Astrocyte of the hippocampus (primary cell): ENCODE measurements around the gene PRSS53.

Experiments used
- DNase-seq: peaks from one replicate; pipeline ENCODE4 v3.0.0; 2011; ENCODE audit warnings: low read depth, low spot score

PRSS53 gene

DNA sequence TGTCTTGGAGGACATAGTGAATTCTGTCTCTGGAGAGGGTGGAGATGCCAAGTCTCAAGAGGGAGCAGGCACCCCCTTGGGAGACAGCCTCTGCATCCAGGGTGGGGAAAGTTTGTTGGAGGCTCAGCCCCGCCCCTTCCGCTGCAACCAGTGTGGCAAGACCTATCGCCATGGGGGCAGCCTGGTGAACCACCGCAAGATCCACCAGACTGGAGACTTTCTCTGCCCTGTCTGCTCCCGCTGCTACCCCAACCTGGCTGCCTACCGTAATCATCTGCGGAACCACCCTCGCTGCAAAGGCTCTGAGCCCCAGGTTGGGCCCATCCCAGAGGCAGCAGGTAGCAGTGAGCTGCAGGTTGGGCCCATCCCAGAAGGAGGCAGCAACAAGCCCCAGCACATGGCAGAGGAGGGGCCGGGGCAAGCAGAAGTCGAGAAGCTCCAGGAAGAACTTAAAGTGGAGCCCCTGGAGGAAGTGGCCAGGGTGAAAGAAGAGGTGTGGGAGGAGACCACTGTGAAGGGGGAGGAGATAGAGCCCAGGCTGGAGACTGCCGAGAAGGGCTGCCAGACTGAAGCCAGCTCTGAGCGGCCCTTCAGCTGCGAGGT lies 9.3 kb downstream of the PRSS53 start:
- DNase-seq: no peak

DNA sequence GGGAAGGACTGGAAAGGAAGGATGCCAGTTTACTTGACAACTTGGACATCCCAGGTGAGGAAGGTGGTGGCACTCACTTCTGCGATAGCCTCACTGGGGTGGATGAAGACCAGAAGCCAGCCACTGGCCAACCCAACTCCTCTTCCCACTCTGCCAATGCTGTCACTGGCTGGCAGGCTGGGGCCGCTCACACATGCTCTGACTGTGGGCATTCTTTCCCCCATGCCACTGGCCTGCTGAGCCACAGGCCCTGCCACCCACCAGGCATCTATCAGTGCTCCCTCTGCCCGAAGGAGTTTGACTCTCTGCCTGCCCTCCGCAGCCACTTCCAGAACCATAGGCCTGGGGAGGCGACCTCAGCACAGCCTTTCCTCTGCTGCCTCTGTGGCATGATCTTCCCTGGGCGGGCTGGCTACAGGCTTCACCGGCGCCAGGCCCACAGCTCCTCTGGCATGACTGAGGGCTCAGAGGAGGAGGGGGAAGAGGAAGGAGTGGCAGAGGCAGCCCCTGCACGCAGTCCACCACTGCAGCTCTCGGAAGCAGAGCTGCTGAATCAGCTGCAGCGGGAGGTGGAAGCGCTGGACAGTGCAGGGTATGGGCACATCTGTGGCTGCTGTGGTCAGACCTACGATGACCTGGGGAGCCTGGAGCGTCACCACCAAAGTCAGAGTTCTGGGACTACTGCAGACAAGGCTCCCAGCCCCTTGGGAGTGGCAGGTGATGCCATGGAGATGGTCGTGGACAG lies 10.0 kb downstream of the PRSS53 start:
- no peak for DNase-seq

DNA sequence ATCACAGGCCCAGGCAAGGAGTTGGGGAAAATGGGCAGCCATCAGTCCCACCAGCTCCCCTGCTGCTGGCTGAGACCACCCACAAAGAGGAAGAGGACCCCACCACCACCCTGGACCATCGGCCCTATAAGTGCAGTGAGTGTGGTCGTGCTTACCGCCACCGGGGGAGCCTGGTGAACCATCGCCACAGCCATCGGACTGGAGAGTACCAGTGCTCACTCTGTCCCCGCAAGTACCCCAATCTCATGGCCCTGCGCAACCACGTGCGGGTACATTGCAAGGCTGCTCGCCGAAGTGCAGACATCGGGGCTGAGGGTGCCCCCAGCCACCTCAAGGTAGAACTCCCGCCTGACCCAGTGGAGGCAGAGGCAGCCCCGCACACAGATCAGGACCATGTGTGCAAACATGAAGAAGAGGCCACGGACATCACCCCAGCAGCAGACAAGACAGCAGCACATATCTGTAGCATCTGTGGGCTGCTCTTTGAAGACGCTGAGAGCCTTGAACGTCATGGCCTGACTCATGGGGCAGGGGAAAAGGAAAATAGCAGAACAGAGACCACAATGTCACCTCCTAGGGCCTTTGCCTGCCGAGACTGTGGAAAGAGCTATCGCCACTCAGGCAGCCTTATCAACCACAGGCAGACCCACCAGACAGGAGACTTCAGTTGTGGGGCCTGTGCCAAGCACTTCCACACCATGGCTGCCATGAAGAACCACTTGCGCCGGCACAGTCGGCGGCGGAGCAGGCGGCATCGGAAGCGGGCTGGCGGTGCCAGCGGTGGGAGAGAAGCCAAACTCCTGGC lies 10.9 kb downstream of the PRSS53 start:
- no peak for DNase-seq

DNA sequence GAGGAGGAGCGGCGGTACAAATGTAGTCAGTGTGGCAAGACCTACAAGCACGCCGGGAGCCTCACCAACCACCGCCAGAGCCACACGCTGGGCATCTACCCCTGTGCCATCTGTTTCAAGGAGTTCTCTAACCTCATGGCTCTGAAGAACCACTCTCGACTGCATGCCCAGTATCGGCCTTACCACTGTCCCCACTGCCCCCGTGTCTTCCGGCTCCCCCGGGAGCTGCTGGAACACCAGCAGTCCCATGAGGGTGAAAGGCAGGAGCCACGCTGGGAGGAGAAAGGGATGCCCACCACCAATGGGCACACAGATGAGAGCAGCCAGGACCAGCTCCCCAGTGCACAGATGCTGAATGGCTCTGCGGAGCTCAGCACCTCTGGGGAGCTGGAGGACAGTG lies 11.7 kb downstream of the PRSS53 start:
- no peak for DNase-seq

DNA sequence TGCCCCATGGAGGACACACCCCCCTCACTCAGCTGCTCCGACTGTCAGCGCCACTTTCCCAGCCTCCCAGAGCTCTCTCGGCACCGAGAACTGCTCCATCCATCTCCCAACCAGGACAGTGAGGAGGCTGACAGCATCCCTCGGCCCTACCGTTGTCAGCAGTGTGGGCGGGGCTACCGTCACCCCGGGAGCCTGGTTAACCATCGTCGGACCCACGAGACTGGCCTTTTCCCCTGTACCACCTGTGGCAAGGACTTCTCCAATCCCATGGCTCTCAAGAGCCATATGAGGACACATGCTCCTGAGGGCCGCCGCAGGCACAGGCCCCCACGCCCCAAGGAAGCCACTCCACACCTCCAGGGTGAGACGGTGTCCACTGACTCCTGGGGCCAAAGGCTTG lies 12.4 kb downstream of the PRSS53 start:
- no peak for DNase-seq

DNA sequence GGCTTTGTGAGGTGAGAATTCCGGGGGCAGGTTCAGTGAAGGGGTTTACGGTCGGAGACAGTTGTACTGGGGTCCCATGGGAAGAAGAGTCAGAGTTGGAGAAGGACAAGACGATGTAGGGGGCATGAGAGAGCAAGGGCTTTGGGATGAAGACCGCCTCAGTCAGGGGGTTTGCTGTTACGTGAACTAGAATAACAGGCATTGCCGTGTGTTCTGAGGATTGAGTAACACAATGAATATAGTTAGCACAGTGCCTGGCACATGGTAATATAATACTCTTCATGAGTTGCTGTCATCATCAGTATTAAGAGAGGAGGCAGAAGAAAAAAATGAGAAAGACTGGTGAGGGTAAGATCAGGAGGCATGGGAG lies 13.9 kb downstream of the PRSS53 start:
- no peak for DNase-seq

DNA sequence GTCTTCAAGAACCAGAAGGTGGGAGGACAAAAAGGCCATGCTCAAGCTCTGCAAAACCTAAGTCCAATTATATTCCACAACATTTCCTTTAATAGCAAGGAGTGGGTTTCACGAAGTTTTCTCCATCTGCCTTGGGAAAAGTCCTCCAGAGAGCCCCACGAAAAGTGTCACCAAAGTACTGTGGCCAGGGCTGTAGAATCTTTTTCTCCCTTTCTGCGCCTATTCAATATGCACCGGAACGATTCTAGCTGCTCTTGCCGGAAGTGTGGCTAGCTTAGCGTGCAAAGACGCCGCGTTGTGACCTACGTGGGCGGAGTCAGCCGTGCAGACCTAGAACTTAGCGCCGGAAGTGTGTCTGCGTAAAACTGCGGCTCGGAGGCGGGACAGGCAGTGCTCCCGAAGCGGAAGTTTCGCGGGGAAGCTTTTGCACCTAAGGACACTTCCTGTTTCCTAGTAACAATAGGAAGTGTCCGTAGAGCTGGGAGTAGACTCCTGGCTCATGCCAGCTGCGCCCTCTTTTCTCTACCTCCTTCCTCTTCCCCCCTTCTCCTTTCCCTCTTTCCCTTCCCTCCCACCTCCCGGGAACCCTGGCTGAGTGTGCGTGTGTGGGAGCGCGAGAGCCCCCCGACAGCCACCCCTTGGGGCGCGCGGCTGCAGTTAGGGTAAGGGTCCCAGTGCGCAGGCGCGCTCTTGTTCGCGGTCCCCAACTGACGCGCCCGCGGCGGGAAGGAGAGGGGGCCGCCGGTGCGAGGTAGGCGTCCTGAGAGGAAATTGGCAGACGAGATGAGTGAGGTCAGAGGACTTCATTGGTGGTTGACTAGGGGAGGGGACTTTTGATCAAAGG lies 14.6 kb downstream of the PRSS53 start, which contains the start of the genes ZNF646 and ZNF668:
TSS of gene ZNF646 (plus strand) at position 453 of the 844 bp plus-strand sequence. CDS start 1,903 bp downstream, outside the sequence.
TSS of gene ZNF668 (minus strand) at position 271 of the 844 bp plus-strand sequence. CDS start 9,781 bp downstream, outside the sequence.
- DNase-seq: peak; percentile 99

DNA sequence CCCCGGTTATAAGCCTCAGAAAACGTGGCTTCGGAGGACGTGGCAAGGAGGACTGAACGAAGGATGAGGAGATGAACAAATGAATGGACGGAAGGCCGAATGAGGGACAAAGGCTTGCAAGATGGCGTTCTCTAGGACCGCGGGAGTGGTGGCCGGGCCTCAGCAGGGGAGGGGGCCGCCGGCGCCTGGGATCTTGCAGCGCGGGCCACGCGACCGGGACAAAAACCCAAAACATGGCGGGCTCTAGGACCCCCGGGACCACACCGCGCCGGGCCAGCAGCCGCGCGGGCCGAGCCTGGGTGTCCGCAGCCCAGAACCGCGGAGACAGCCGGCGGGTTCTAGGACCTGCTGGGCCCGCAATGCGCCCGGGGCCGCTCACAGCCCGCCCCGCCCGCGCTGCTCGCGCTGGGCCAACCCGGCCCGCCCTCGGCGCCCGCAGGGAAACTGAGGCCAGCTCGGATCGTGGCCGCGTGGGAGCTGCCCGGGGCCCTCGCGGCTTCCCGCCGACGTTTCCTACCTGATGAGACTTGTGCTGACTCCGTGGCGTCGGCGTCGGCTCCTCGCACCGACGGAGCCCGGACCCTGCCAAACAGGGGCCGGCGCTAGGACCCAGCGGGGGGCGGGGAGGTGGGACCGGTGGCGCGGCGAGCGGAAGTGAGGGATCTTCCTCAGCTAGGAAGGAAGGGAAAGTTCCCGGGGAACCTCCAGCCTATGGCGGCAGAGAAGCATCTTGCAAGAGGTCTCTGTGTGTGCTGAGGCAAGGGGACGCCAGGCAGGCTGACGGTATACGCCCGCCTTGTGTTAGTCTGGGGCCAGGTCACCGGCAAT lies 15.4 kb downstream of the PRSS53 start:
- peak; percentile 96 for DNase-seq

DNA sequence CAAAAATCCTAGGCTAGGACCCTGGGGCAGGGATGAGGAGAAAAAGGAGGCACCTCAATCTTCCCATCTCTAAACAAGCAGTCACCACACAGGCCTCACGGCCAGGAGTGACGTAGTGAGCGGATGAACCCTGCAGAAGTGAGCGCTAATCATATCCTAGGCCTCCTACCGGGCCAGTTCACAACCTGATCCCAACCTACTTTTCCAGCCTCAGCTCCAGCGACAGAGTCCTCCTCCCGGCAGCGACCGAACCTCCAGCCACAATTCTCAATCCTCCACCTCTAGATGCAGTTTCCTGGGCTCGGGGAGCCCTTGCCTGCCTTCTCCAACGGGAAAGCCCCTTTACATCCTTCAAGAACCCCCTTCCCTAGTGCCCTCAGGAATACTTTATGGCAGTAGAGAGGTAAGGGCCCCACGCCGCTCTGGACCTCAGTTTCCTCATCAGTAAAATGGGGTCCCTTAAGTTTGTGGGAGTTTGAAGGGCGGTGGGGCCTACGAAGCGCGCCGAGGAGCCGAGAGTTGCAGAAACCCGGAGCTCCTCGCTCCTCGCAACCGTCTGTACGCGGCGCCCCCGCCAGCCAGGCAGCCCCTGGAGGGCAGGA lies 16.1 kb downstream of the PRSS53 start:
- DNase-seq: peak; percentile 60

DNA sequence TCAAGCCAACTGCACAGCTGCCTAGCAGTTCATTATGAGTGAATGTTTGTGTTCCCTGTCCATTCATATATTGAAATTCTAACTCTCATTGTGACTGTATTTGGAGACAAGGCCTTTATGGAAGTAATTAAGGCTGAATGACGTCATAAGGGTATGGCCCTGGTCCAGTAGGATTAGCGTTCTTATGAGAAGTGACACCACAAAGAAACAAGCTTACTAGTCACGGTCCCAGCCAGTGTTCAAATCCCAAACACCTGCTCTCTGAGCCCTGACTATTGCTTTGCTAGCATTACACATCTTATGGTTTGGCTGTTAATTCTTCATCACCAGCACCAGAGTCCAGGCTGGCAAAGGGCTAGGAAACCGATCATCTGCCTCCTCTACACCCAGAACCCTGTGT lies 16.9 kb downstream of the PRSS53 start:
- peak; percentile 69 for DNase-seq

DNA sequence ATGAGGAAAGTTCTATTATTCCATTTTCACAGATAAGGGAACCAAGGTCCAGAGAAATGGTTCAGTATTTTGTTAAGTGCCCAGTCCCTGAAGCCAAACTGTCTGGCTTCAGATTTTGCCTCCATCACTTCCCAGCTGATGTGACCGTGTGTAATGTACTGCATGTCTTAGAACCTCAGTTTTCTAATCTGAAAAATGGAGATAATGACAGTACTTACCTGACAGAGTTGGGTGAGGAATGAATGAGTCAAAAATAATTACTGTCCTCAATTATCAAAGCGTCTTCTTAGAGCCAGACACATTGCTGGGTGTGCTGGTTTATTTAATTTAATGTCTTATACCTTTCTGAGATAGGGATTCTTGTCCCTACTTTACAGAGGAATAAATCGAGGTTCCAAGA lies 21.4 kb downstream of the PRSS53 start:
- DNase-seq: no peak

DNA sequence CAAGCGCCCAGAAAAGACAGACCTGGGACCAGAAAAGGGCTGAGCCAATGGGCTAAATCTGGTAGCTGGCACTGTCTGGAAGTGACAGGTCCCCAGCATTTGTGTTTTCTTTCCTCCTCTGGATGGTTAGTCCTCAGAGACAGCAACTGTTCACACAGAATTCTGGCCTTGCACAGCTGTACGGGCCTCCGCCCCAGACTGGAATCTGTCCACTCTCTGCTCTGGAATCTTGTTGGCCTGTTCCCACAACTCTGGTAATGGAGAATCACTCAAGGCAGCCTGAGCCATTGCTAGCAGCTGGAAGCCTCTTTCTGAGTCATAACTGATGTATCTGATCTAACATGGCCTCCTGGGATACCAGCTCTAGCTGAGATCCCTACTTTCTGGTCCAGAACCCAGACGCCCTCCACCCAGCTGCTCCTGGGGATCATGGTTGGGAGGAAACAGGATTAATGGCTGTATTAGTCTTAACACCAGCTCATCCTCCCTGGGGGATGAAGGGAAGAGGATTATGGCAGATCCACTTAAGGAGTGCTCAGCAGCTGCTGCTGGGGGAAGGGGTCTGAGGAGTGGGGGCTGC lies 23.8 kb downstream of the PRSS53 start:
- peak; percentile 87 for DNase-seq

DNA sequence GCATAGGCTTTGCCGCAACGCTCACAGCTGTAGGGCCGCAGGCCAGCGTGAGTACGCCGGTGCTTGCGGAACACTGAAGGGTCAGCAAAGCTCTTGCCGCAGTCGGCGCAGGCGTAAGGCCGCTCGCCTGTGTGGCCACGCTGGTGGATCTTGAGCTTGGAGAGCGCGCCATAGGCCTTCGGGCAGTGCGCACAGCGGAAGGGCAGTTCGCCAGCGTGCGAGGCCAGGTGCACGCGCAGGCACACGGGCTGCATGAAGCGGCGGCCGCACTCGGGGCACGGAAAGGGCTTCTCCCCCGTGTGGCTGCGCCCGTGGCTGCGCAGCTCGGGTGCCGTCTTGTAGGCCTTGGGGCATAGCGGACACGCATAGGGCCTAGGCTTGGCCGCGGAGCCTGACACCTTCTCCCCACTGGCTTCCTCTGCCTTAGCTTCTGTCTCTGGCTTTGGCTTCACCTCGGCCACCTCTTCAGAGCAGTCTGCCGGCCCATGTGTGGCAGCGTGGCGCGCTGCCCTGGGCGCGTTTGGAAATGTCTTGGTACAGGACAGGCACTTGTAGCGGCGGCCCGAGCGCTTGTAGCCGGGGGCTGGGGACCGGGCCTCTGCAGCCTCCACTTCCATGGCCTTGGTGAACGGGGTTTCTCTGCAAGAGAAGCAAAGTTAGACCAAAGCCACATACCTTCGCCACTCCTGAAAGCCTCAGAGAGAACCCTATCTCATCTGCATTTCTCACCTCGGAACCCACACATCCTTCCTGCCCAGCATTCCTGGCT lies 24.7 kb downstream of the PRSS53 start:
- DNase-seq: no peak

DNA sequence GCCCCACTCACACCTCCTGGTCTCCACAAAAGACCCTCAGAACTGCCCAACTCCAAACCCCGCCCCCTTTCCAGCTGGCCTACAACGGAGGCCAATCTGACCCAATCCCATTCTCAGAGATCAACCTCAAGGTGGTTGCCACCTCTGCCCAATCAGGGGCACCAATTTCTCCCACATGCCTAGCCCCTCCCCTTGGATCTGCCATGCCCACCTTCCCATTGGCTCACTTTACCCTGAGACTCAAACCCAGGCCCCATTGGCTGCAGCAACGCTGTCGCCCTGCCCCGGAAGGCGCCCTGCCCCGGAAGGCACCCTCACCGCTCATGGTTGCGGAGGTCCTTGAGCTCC lies 25.3 kb downstream of the PRSS53 start:
- no peak for DNase-seq

DNA sequence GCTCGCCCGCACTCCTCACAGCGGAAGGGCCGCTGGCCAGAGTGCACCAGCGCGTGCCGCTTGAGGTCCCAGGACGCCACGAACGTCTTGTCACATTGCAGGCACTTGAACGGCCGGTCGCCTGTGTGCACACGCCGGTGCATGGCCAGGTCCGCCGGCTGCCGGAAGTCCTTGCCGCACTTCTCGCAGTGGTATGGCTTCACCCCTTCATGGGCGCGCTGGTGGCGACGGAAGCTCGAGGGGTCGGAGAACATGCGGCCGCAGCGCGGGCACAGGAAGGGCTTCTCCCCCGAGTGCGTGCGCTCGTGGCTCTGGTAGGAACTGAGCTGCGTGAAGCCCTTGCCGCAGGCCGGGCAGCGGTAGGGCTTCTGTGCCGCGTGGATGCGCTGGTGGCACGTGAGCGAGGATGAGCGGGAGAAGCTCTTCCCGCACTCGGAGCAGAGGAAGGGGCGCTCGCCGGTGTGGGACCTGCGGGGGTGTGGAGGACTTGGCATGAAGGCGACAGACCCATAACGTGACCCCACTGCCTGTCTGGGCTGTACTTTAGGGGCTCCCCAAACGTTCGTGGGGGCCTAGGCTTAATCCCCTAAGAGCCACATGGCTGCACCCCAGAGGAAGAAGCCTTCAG lies 26.8 kb downstream of the PRSS53 start:
- no peak for DNase-seq

DNA sequence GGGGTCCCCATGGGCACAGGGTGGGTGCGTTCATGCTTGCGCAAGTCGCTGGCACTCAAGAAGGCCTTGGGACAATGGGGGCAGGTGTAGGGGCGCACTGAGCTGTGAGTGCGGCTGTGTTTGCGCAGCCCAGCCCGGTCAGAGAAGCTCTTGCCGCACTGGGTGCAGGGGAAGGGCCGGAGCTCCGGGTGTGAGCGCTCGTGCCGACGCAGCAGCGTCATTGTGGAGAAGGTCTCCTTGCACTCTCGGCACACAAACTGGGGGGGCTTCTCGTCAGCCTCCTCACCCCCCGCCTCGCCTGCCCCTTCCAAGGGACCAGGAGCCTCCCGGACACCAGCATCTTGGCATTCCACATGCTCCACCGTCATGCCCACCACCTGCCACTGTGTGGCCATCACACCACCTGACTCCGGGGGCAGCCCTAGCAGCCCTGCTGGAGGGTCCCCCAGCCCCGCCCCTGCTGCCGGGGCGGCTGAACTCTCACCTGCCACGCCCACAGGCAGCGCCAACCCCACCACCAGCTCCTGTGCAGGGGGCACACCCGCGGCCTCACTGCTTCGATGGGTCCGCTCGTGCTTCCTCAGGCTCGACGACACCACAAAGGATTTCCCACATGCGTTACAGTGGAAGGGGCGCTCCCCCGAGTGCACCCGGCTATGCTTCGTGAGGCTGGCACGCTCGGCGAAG lies 27.5 kb downstream of the PRSS53 start:
- no peak for DNase-seq

DNA sequence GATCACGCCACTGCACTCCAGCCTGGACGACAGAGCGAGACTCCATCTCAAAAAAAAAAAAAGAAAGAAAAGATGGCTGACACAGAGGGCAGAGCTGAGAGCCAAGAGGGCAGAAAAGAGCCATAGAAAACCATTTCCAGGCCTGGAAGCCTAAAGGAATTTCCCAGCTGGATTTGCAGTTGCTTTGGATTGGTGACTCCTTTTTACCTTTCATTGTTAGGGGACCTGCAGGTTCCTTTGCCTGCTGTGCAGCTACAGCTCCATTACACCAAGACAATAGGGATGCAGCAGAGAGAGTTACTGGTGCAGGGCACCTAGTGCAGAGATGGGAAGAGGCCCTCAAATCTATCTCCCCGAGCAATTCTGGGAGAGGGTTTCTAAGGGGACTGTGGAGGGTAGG lies 33.1 kb downstream of the PRSS53 start:
- DNase-seq: no peak

DNA sequence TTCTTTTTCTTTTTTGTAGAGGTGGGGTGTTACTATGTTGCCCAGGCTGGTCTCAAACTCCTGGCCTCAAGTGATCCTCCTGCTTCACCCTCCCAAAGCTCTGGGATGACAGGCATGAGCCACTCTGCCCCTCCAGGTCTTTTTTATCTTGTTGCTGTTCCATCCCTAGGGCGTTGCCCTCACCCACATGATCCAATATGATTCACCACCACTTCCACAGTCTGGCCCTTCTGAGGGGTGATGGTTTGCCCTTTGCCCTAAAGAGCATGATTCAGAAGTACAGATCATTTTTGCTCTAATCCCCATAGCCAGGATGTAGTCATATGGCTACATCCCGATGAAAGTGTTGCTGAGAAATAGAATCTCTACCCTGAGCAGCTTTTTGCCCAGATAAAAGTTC lies 36.6 kb downstream of the PRSS53 start:
- DNase-seq: peak; percentile 61
